HFFc6 (cell line): ENCODE data around the gene ZNF385D. TPM values are rescaled to one million over a fixed set of nuclear protein-coding genes. Genes with fewer than 3 reads are reported as not detected.
A peak's percentile ranks its signal among the peaks of the same experiment; 100 is the strongest.

ENCODE experiments used
- DNase-seq: peaks from one replicate; pipeline ENCODE4 v3.0.0-alpha.2; 2018
- H3K27ac Mint-ChIP-seq: 2 replicates; pipeline ENCODE4 v1.8.0; 2020; ENCODE audit warnings: mild to moderate bottlenecking, mixed read lengths
- H3K27me3 Mint-ChIP-seq: 2 replicates; pipeline ENCODE4 v1.8.0; 2021; ENCODE audit warnings: mild to moderate bottlenecking, moderate library complexity, mixed read lengths; ENCODE audit not compliant: insufficient read depth
- H3K36me3 Mint-ChIP-seq: 2 replicates; pipeline ENCODE4 v1.8.0; 2021; ENCODE audit warnings: low read depth, mixed read lengths
- H3K4me1 Mint-ChIP-seq: 2 replicates; pipeline ENCODE4 v1.8.0; 2020; ENCODE audit warnings: low read depth, mixed read lengths
- H3K4me3 Mint-ChIP-seq: 2 replicates; pipeline ENCODE4 v1.8.0; 2020; ENCODE audit warnings: mild to moderate bottlenecking, moderate library complexity, mixed read lengths
- H3K9me3 Mint-ChIP-seq: 2 replicates; pipeline ENCODE4 v1.8.0; 2020; ENCODE audit warnings: mild to moderate bottlenecking, mixed read lengths
- CTCF ChIP-seq: fragments of 200-600 bp; sonication (generic); IDR thresholded peaks from 2 replicates; pipeline ENCODE4 v1.5.0; 2021; ENCODE audit warnings: antibody characterized with exemption, mild to moderate bottlenecking
- total RNA-seq, 6 experiments: library from RNA; stranded (reverse); fragmentation: NEBNext Ultra II Directional; extraction: Animal tissue kit (Norgen Biotek cat#: 25700); gene quantifications; 2 replicates in 1 of 6; 3 replicates in 5 of 6; pipeline ENCODE4 v1.2.3, GENCODE V29; 2021

The ZNF385D gene
- total RNA-seq, 6 experiments from 2014 or later = 3.0 to 4.8 (median 4.1) TPM

- Mint-ChIP-seq H3K4me1 (peaks cover 38% of the 10 kb centered on the region), H3K27ac (no peak overlapping the region), H3K9me3 (no peaks in the 10 kb centered on the region), H3K4me3 (no peak overlapping the region), H3K27me3 (no peaks in the 10 kb centered on the region), H3K36me3 (peaks cover 9% of the 10 kb centered on the region; the same call in 1 of the 2 replicates)
- DNase-seq = no peak
- no peak for TF ChIP-seq CTCF
These were observed 316.7 kb downstream of the ZNF385D start for GRCh38 chr3:21434310-21434709.

- Mint-ChIP-seq H3K27me3 (no peaks in the 10 kb centered on the region), H3K9me3 (no peaks in the 10 kb centered on the region), H3K36me3 (peaks cover 9% of the 10 kb centered on the region; the same call in 1 of the 2 replicates), H3K27ac (no peak overlapping the region), H3K4me3 (no peak overlapping the region), H3K4me1 (peaks cover 38% of the 10 kb centered on the region)
- TF ChIP-seq CTCF = no peak
- DNase-seq = no peak
These were observed 317.3 kb downstream of the ZNF385D start for GRCh38 chr3:21433751-21434150.

GRCh38 chr3:21426920-21427319 is 324.1 kb downstream of the ZNF385D start:
- Mint-ChIP-seq H3K4me3 (no peak overlapping the region), H3K4me1 (peaks cover 14% of the 10 kb centered on the region), H3K36me3 (no peaks in the 10 kb centered on the region; the same call in 1 of the 2 replicates), H3K9me3 (no peaks in the 10 kb centered on the region), H3K27ac (no peak overlapping the region), H3K27me3 (no peaks in the 10 kb centered on the region)
- no peak for TF ChIP-seq CTCF
- no peak for DNase-seq

- no peak overlapping the region for H3K27ac Mint-ChIP-seq
- peaks cover 14% of the 10 kb centered on the region for H3K4me1 Mint-ChIP-seq
- no peaks in the 10 kb centered on the region for H3K9me3 Mint-ChIP-seq
- H3K36me3 Mint-ChIP-seq = no peaks in the 10 kb centered on the region; the same call in 1 of the 2 replicates
- H3K27me3 Mint-ChIP-seq = no peaks in the 10 kb centered on the region
- H3K4me3 Mint-ChIP-seq = no peak overlapping the region
- DNase-seq = no peak
- TF ChIP-seq CTCF = no peak
These were observed 325.3 kb downstream of the ZNF385D start for GRCh38 chr3:21425715-21426114.

GRCh38 chr3:21421096-21421495 is 329.9 kb downstream of the ZNF385D start:
- Mint-ChIP-seq H3K9me3 (no peaks in the 10 kb centered on the region), H3K36me3 (no peaks in the 10 kb centered on the region), H3K4me1 (peaks cover 27% of the 10 kb centered on the region), H3K27me3 (no peaks in the 10 kb centered on the region; the same call in 1 of the 2 replicates), H3K4me3 (no peak overlapping the region), H3K27ac (no peak overlapping the region)
- TF ChIP-seq CTCF = no peak
- no peak for DNase-seq

- no peaks in the 10 kb centered on the region for H3K36me3 Mint-ChIP-seq
- DNase-seq = peak; percentile 62
- H3K27me3 Mint-ChIP-seq = no peaks in the 10 kb centered on the region; the same call in 1 of the 2 replicates
These were observed 333.0 kb downstream of the ZNF385D start for GRCh38 chr3:21417991-21418390.

More at GRCh38 chr3:21417991-21418390, 333.0 kb downstream of the ZNF385D start:
- TF ChIP-seq CTCF = no peak
- Mint-ChIP-seq H3K9me3 (no peaks in the 10 kb centered on the region), H3K27ac (peak overlapping the region; percentile 43; the same call in 1 of the 2 replicates), H3K4me1 (peaks cover 13% of the 10 kb centered on the region), H3K4me3 (no peak overlapping the region)
